Measurements from ENCODE around the gene GCSAML.

GRCh38 chr1:247613405-247613804, 64.5 kb downstream of the GCSAML start:
- TF ChIP-seq POLR2AphosphoS5 (IDR thresholded peaks at IDR 0.05; ENCODE audit: low read depth) (no peak), CTCF (conservative IDR thresholded peaks at IDR 0.05; ENCODE audit: low read depth in 2 of 2) (no peak), REST (IDR thresholded peaks at IDR 0.05; ENCODE audit: unreplicated experiment) (no peak), EZH2 (IDR thresholded peaks at IDR 0.05; ENCODE audit: low read depth, unreplicated experiment) (no peak), ETS1 (IDR thresholded peaks at IDR 0.05) (no peak), ZNF331 (CRISPR knock-in tag; IDR thresholded peaks at IDR 0.05; ENCODE audit: low read depth) (no peak), EZH2phosphoT487 (IDR thresholded peaks at IDR 0.05; ENCODE audit: unreplicated experiment) (no peak), STAT1 (IDR thresholded peaks at IDR 0.05; ENCODE audit: unreplicated experiment) (no peak), CREB1 (CRISPR knock-in tag; IDR thresholded peaks at IDR 0.05; ENCODE audit: low read depth) (no peak), NANOG (IDR thresholded peaks at IDR 0.05; ENCODE audit: borderline replicate concordance) (no peak), ZNF462 (CRISPR knock-in tag; IDR thresholded peaks at IDR 0.05) (no peak), ZNF114 (CRISPR knock-in tag; IDR thresholded peaks at IDR 0.05) (no peak)
